Bronchial epithelial cell (primary cell): ENCODE results near the gene AGPAT3. TPM values are rescaled to one million over a fixed set of nuclear protein-coding genes. Genes with fewer than 3 reads are reported as not detected.

Experiments
- DNase-seq: peaks from one replicate; pipeline ENCODE4 v3.0.0-alpha.2; 2010; ENCODE audit warnings: low read depth
- FAIRE-seq: peaks from 2 replicates; lab custom pipeline; 2011; peaks lifted over from hg19 to GRCh38; lab: Jason Lieb, UNC
- H3K27me3 ChIP-seq: 2 replicates; pipeline ENCODE4 v1.5.1; 2011; ENCODE audit warnings: low read length; ENCODE audit not compliant: control insufficient read depth, insufficient read depth
- H3K36me3 ChIP-seq: 2 replicates; pipeline ENCODE4 v1.5.1; 2011; ENCODE audit warnings: low read length; ENCODE audit not compliant: control insufficient read depth, insufficient read depth
- H3K4me3 ChIP-seq: 2 replicates; pipeline ENCODE4 v1.5.1; 2011; ENCODE audit warnings: mild to moderate bottlenecking, low read depth, low read length, control low read depth
- CTCF ChIP-seq: IDR thresholded peaks from 2 replicates; pipeline ENCODE4 v1.5.1; 2011; ENCODE audit warnings: mild to moderate bottlenecking, moderate library complexity, low read length, control low read depth, inconsistent platforms; ENCODE audit not compliant: insufficient read depth, severe bottlenecking
- total RNA-seq: library from RNA; depleted of rRNA; stranded (reverse); fragments of >200 nt; gene quantifications from 2 replicates; pipeline ENCODE4 v1.2.1, GENCODE V29; 2014

Gene AGPAT3
- total RNA-seq, 1 donor from 2014 or later, result 40.5 TPM

- Histone ChIP-seq H3K27me3 (peaks cover 2% of the 10 kb centered on the region), H3K4me3 (no peak overlapping the region), H3K36me3 (no peaks in the 10 kb centered on the region)
- TF ChIP-seq CTCF, result no peak
- FAIRE-seq, result no peak
- no peak for DNase-seq
Measured at GRCh38 chr21:43859747-43860214, 5.2 kb upstream of the AGPAT3 start.

GRCh38 chr21:43861706-43862105 lies 3.3 kb upstream of the AGPAT3 start:
- no peak for TF ChIP-seq CTCF
- FAIRE-seq, result no peak
- H3K36me3 ChIP-seq, result no peaks in the 10 kb centered on the region
- DNase-seq, result no peak
- peaks cover 2% of the 10 kb centered on the region for H3K27me3 ChIP-seq
- no peak overlapping the region for H3K4me3 ChIP-seq

- Histone ChIP-seq H3K27me3 (peaks cover 2% of the 10 kb centered on the region), H3K36me3 (peaks cover 1% of the 10 kb centered on the region), H3K4me3 (peak overlapping the region; percentile 57)
- no peak for DNase-seq
- TF ChIP-seq CTCF, result no peak
- no peak for FAIRE-seq
Measured at GRCh38 chr21:43864313-43864961, 586 bp upstream of the AGPAT3 start.

GRCh38 chr21:43865540-43866259 lies 677 bp downstream of the AGPAT3 start:
- FAIRE-seq (no peak), DNase-seq (no peak)
- no peak for TF ChIP-seq CTCF
- Histone ChIP-seq H3K27me3 (peaks cover 1% of the 10 kb centered on the region), H3K4me3 (peak overlapping the region; percentile 57), H3K36me3 (peaks cover 3% of the 10 kb centered on the region)

- peak overlapping the region; percentile 57 for H3K4me3 ChIP-seq
- H3K27me3 ChIP-seq, result no peaks in the 10 kb centered on the region
- H3K36me3 ChIP-seq, result peaks cover 3% of the 10 kb centered on the region
- FAIRE-seq (no peak), DNase-seq (peak; percentile 16)
- TF ChIP-seq CTCF, result no peak
Measured at GRCh38 chr21:43866260-43866629, 1.2 kb downstream of the AGPAT3 start.
